ENCODE data around the gene CAPN5.

Gene CAPN5

GRCh38 chr11:77068457-77069335, 1.9 kb downstream of the CAPN5 start:
- Histone ChIP-seq H3K4me2 (ENCODE audit: low read length) (no peak overlapping the region), H3K4me1 (ENCODE audit: low read length) (peaks cover 20% of the 10 kb centered on the region), H2AFZ (ENCODE audit: low read depth, low read length) (no peak overlapping the region), H4K20me1 (ENCODE audit: insufficient read depth, low read length) (no peaks in the 10 kb centered on the region), H3K9ac (ENCODE audit: low read length) (no peak overlapping the region), H3K27me3 (ENCODE audit: low read depth, low read length) (peaks cover 16% of the 10 kb centered on the region), H3K9me3 (ENCODE audit: insufficient read depth, low read length) (no peaks in the 10 kb centered on the region), H3K4me3 (ENCODE audit: low read length) (no peak overlapping the region), H3K36me3 (replicated peaks; ENCODE audit: low read depth, low read length) (no peaks in the 10 kb centered on the region), H3K27ac (ENCODE audit: low read length) (no peak overlapping the region), H3K79me2 (ENCODE audit: low read length) (no peaks in the 10 kb centered on the region)
- TF ChIP-seq EZH2phosphoT487 (IDR thresholded peaks at IDR 0.05; ENCODE audit: low read depth) (no peak), CTCF (IDR thresholded peaks at IDR 0.05; ENCODE audit: low read depth, low read length) (no peak)

- Histone ChIP-seq H3K4me3 (ENCODE audit: low read length) (no peak overlapping the region), H3K27ac (ENCODE audit: low read length) (no peak overlapping the region), H3K27me3 (ENCODE audit: low read depth, low read length) (peaks cover 16% of the 10 kb centered on the region), H2AFZ (ENCODE audit: low read depth, low read length) (no peak overlapping the region), H3K4me2 (ENCODE audit: low read length) (no peak overlapping the region), H4K20me1 (ENCODE audit: insufficient read depth, low read length) (no peaks in the 10 kb centered on the region), H3K9me3 (ENCODE audit: insufficient read depth, low read length) (no peaks in the 10 kb centered on the region), H3K79me2 (ENCODE audit: low read length) (no peaks in the 10 kb centered on the region), H3K4me1 (ENCODE audit: low read length) (peaks cover 20% of the 10 kb centered on the region), H3K9ac (ENCODE audit: low read length) (no peak overlapping the region), H3K36me3 (replicated peaks; ENCODE audit: low read depth, low read length) (no peaks in the 10 kb centered on the region)
- TF ChIP-seq EZH2phosphoT487 (IDR thresholded peaks at IDR 0.05; ENCODE audit: low read depth) = no peak
These were observed 2.7 kb downstream of the CAPN5 start for GRCh38 chr11:77069336-77069968.

GRCh38 chr11:77069969-77070582, 3.3 kb downstream of the CAPN5 start:
- H3K9me3 ChIP-seq (ENCODE audit: insufficient read depth, low read length) = no peaks in the 10 kb centered on the region
- H3K4me2 ChIP-seq (ENCODE audit: low read length) = peak overlapping the region; percentile 41
- no peak overlapping the region for H3K9ac ChIP-seq (ENCODE audit: low read length)
- no peaks in the 10 kb centered on the region for H4K20me1 ChIP-seq (ENCODE audit: insufficient read depth, low read length)
- H3K36me3 ChIP-seq (replicated peaks; ENCODE audit: low read depth, low read length) = no peaks in the 10 kb centered on the region
- peak overlapping the region; percentile 6; the same call in 1 of the 2 replicates for H3K4me3 ChIP-seq (ENCODE audit: low read length)
- no peak overlapping the region for H3K27ac ChIP-seq (ENCODE audit: low read length)
- peaks cover 16% of the 10 kb centered on the region for H3K27me3 ChIP-seq (ENCODE audit: low read depth, low read length)
- no peak overlapping the region for H2AFZ ChIP-seq (ENCODE audit: low read depth, low read length)
- TF ChIP-seq CTCF (IDR thresholded peaks at IDR 0.05; ENCODE audit: low read depth, low read length) (no peak; the same call in 1 of the 2 replicates), EZH2phosphoT487 (IDR thresholded peaks at IDR 0.05; ENCODE audit: low read depth) (no peak)
- peaks cover 20% of the 10 kb centered on the region for H3K4me1 ChIP-seq (ENCODE audit: low read length)
- H3K79me2 ChIP-seq (ENCODE audit: low read length) = no peaks in the 10 kb centered on the region

GRCh38 chr11:77071077-77071476, 4.3 kb downstream of the CAPN5 start:
- Histone ChIP-seq H3K27ac (ENCODE audit: low read length) (no peak overlapping the region), H3K9ac (ENCODE audit: low read length) (no peak overlapping the region), H3K79me2 (ENCODE audit: low read length) (no peaks in the 10 kb centered on the region), H2AFZ (ENCODE audit: low read depth, low read length) (no peak overlapping the region), H3K4me2 (ENCODE audit: low read length) (no peak overlapping the region), H3K4me3 (ENCODE audit: low read length) (no peak overlapping the region), H3K27me3 (ENCODE audit: low read depth, low read length) (peaks cover 19% of the 10 kb centered on the region), H3K9me3 (ENCODE audit: insufficient read depth, low read length) (no peaks in the 10 kb centered on the region), H3K4me1 (ENCODE audit: low read length) (peaks cover 15% of the 10 kb centered on the region), H3K36me3 (replicated peaks; ENCODE audit: low read depth, low read length) (no peaks in the 10 kb centered on the region), H4K20me1 (ENCODE audit: insufficient read depth, low read length) (no peaks in the 10 kb centered on the region)
- TF ChIP-seq EZH2phosphoT487 (IDR thresholded peaks at IDR 0.05; ENCODE audit: low read depth) = no peak
- no peak for TF ChIP-seq CTCF (IDR thresholded peaks at IDR 0.05; ENCODE audit: low read depth, low read length)

Data from OCI-LY3 (cell line).